H1 (cell line): Measurements from ENCODE around the gene PHTF2.

Source experiments
- BACH1 ChIP-seq: IDR thresholded peaks from 2 replicates; pipeline ENCODE4 v1.6.1; 2012; ENCODE audit warnings: low read length, improper control_type of control experiment
- BRCA1 ChIP-seq: IDR thresholded peaks from 2 replicates; pipeline ENCODE4 v1.6.1; 2012; ENCODE audit warnings: low read depth, low read length, improper control_type of control experiment
- CBX5 ChIP-seq: fragments of 300-800, 300-1000 bp; sonication (generic); IDR thresholded peaks from 2 replicates; pipeline ENCODE4 v1.7.1; 2016; ENCODE audit warnings: antibody characterized with exemption, low read length, low read depth
- CEBPB ChIP-seq: IDR thresholded peaks from 2 replicates; pipeline ENCODE4 v1.6.1; 2012; ENCODE audit warnings: low read depth, low read length
- CTCF ChIP-seq, 3 experiments: IDR thresholded peaks; 1 replicate in 2 of 3; 2 replicates in 1 of 3; pipeline versions ENCODE4 v1.5.1 to v1.6.1; 2011; ENCODE audit warnings: low read length in 3 of 3, mild to moderate bottlenecking in 3 of 3, inconsistent platforms in 2 of 3, low read depth in 1 of 3, moderate library complexity in 1 of 3; ENCODE audit not compliant: insufficient read depth in 1 of 3; ENCODE audit errors: control extremely low read depth in 1 of 3
- JUND ChIP-seq: IDR thresholded peaks from 2 replicates; pipeline ENCODE4 v1.6.1; 2011; ENCODE audit warnings: mild to moderate bottlenecking, improper control_type of control experiment, low read length
- KDM1A ChIP-seq: fragments of 200-600, 300-600 bp; sonication (generic); IDR thresholded peaks from 2 replicates; pipeline ENCODE4 v1.7.1; 2016; ENCODE audit warnings: mild to moderate bottlenecking, low read length, borderline replicate concordance
- POLR2A ChIP-seq, 2 experiments: IDR thresholded peaks; 1 replicate in 1 of 2; 2 replicates in 1 of 2; pipeline ENCODE4 v1.6.1; 2011; ENCODE audit warnings: low read depth in 2 of 2, low read length in 2 of 2, mild to moderate bottlenecking in 2 of 2; ENCODE audit errors: control extremely low read depth in 1 of 2
- POLR2AphosphoS5 ChIP-seq: IDR thresholded peaks from 2 replicates; pipeline ENCODE4 v1.6.1; 2011; ENCODE audit warnings: low read depth, low read length
- RAD21 ChIP-seq, 2 experiments: IDR thresholded peaks in 1 of 2; conservative IDR thresholded peaks in 1 of 2; 2 replicates each; pipeline ENCODE4 v1.6.1; 2011; ENCODE audit warnings: low read depth in 2 of 2, low read length in 2 of 2, improper control_type of control experiment in 1 of 2, inconsistent platforms in 1 of 2, mild to moderate bottlenecking in 1 of 2, moderate library complexity in 1 of 2
- SP1 ChIP-seq: IDR thresholded peaks from 2 replicates; pipeline ENCODE4 v1.6.1; 2011; ENCODE audit warnings: low read depth, low read length
- SUZ12 ChIP-seq: fragments of 200-600 bp; sonication (generic); IDR thresholded peaks from 2 replicates; pipeline ENCODE4 v1.6.1; 2012; ENCODE audit warnings: mild to moderate bottlenecking, inconsistent platforms, low read length, moderate library complexity, mixed read lengths
- TAF1 ChIP-seq: IDR thresholded peaks from 2 replicates; pipeline ENCODE4 v1.6.1; 2011; ENCODE audit warnings: mild to moderate bottlenecking, low read depth, low read length
- TEAD4 ChIP-seq: IDR thresholded peaks from 2 replicates; pipeline ENCODE4 v1.6.1; 2012; ENCODE audit warnings: low read depth, low read length, inconsistent platforms, mixed read lengths

DNA sequence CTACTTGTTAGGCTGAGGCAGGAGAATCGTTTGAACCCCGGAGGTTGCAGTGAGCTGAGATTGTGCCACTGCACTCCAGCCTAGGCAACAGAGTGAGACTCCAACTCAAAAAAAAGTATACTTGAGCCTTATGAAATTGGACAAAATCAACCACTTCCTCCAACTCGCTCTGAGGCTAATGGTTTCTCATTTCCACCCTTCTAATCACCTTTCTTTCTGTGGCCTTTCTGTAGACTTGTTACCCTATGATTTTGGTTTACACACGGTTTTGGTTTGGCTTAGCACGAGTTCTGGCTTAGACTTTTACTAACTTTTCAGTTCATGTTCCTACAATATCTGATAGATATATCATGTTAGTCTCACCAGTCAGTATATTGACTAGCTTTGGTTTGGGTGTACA is 152.0 kb downstream of the PHTF2 start:
- TF ChIP-seq CTCF (IDR thresholded peaks at IDR 0.05; ENCODE audit: control extremely low read depth in 1 of 3, insufficient read depth in 1 of 3, low read depth in 1 of 3, low read length in 3 of 3) (no peak), KDM1A (no peak), POLR2AphosphoS5 (no peak), TEAD4 (no peak), CBX5 (no peak), RAD21 (IDR thresholded peaks at IDR 0.05 in 1 of 2, conservative IDR thresholded peaks at IDR 0.05 in 1 of 2; ENCODE audit: low read depth in 2 of 2, low read length in 2 of 2) (no peak), BRCA1 (no peak), POLR2A (IDR thresholded peaks at IDR 0.05; ENCODE audit: control extremely low read depth in 1 of 2, low read depth in 2 of 2, low read length in 2 of 2) (no peak), TAF1 (no peak), CEBPB (no peak), JUND (no peak), BACH1 (no peak), SP1 (no peak), SUZ12 (no peak)
